HG03571 (cell line): ENCODE measurements around the gene INPP5A.
"Not testable (repeated sequence)": the region's sequence is repeated elsewhere in the genome, so short reads cannot be mapped to it uniquely, and the experiment has no call there.

Source experiments
- ATAC-seq: cut with Tn5 transposase; IDR thresholded peaks from one replicate; pipeline ENCODE4 v1.9.1; 2021; ENCODE audit not compliant: unreplicated experiment

The INPP5A gene

DNA sequence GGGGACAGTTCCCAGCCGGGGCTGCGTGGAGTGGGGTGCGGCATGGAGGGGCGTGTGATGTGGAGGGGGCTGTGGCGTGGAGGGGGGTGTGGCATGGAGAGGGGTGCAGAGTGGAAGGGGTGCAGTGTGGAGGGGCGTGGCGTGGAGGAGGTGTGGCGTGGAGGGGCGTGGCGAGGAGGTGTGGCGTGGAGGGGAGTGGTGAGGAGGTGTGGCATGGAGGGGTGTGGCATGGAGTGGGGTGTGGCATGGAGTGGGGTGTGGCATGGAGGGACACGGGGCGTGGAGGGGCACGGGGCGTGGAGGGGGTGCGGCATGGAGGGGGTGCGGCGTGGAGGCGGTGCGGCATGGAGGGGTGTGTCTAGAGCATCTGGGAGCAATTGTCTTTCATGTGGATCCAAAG, 214.8 kb downstream of the INPP5A start:
- no peak for ATAC-seq

DNA sequence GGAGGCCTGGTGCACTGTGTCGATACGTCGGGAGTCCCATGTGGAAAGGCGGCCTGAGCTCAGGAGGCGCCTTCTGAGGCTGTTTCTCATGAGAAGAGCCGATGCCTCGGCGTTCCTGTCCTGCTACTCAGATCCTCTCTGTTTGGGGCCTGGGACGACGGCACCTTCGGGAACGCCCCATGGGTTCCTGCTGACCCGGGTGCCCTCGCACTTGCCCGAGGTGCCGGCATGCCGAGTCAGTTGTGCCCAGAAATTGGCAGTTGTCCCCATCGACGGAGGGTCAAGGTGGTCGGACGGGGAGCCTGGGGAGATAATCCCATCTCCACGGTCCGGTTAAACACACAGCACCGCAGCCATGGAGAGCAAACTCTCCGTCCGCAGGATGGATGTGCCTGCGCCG, 215.4 kb downstream of the INPP5A start:
- ATAC-seq = no peak

DNA sequence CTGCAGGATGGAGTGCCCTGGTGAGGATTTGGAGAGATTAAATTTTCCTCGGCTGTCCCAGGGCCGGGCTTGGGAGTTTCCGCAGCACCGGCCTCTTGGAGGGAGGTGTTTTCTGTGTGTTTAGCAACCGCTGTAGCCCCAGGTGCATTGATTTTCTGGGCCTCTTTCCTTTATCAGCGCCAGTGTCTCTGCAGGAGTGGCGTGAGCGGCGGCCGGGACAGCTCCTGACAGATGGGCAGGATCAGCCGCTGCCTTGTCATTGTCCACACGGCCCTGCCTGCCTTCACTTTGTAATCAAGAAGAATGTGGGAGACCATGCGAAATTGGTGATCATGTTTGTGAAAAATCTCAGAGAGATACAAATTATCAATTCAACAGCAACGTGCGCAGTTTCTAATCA, 216.0 kb downstream of the INPP5A start:
- no peak for ATAC-seq

DNA sequence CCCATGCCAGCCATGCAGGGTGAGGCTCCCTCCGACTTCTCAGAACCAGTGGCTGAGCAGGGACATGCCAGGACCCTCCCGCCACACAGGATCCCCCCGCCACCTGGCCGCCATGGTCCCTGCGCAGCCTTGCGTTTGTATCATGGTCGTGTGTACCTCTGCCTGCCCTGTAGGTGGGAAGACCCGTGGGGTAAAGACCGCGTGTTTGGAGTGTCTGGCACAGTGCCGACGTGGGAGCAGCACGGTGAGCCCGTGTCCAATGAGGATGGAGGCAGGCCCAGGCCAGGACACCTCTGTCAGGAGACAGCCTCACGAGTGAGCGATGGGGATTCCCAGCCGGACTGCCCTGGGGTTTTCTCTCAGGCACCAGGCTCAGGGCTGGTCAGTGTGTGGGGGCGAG, 216.5 kb downstream of the INPP5A start:
- ATAC-seq = no peak

GRCh38 chr10:132755166-132755711, 217.7 kb downstream of the INPP5A start:
- no peak for ATAC-seq

DNA sequence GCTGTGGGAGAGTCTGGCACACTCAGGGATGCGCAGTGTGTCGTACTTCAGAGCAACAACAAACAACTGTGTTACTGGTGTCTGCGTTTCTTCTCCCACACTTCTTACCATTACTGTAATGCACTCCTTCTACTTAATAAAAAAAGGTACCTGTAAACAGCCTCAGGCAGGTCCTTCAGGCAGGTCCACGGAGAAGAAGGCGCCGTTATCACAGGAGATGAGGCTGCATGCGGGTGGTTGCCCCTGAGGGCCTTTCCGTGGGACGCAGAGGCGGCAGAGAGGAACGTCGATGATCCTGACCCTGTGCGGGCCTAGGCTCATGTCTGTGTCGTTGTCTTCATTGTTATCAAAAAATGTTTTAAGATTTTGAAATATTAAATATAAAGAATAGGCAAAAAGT, 219.0 kb downstream of the INPP5A start:
- ATAC-seq = no peak

DNA sequence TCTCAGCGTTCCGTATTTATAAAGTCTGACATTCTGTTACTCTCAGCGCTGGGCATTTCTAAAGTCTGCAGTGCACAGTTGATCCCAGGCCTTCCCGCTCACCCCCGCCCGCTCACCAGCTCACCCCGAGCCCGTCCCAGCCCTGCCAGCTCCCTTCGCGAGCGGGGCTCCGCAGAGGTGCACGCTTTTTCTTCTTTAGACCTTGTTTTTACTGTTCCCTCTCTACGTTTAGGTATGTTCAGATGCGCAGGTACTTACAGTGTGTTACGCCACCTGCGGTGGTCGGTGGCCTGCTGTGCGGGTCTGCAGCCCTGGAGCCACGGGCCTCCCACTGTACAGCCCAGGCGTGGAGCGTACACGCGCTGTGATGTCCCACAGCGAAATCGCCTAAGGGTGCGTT, 219.6 kb downstream of the INPP5A start:
- ATAC-seq = no peak

DNA sequence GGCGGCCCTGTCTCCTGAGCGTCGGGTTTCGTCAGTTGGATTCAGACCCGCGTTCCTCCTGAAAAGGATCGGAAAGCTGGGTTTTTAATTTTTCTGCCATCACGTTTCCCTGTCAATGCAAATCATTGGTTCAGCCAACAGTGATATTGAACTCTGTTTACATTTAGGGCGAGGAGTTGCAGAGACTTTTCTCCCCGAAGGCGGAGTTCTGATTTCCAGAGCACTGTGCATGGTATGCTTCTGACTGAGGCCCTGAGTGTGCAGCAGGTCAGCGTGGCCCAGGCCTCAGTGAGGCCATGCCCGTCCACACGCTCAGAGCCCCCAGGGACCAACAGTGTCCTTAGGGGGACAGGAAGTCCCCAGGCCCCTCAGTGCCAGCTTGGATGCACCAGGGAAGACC, 221.3 kb downstream of the INPP5A start:
- no peak for ATAC-seq

GRCh38 chr10:132761395-132762060, 223.9 kb downstream of the INPP5A start:
- no peak for ATAC-seq

DNA sequence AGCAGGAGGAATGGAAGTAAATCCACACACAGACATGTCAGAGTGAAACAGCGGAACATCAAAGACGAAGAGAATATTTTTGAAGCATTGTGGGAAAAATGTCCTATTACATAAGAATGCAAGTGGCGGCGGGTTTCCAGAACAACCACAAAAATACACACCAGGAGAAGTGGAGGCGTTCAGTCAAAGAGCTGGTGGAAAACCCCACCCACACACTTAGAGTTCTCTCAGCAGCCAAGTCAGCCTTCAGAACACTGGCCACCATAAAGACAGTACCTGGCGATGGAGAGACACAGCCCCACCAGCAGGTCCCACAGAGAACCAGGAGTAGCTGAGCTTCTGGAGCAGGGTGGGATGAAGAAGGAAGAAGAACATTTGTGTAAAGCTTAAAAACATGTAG, 224.7 kb downstream of the INPP5A start:
- ATAC-seq = no peak

DNA sequence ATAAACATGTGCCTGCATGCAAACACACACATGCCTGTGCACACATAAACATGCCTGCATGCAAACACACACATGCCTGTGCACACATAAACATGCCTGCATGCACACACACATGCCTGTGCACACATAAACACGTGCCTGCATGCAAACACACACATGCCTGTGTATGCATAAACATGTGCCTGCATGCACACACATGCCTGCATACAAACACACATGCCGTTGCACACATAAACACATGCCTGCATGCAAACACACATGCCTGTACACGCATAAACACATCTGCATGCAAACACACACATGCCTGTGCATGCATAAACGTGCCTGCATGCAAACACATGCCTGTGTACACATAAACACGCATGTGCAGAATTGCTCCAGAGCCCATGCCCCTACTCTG, 226.0 kb downstream of the INPP5A start:
- ATAC-seq = no peak

- ATAC-seq = no peak
Observed at GRCh38 chr10:132764108-132764507, 226.5 kb downstream of the INPP5A start.

DNA sequence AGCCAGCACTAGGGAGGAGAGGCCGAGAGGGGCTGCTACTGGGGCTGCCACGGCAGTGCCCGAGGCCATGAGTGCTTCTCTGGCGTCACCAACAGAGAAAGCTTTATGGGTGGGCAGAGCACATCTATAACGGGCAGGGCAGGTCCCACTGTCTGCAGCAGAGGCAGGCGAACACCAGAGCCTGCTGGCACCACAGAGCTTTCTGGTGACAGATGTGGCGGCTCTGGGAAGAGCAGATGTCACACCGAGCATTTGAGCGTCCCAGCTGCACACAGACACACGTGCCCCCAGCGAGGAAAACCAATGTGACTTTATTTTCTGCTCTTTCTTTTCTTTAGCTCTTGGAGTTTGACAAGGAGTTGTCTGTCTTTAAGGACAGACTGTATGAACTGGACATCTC, 227.8 kb downstream of the INPP5A start:
- ATAC-seq = no peak

DNA sequence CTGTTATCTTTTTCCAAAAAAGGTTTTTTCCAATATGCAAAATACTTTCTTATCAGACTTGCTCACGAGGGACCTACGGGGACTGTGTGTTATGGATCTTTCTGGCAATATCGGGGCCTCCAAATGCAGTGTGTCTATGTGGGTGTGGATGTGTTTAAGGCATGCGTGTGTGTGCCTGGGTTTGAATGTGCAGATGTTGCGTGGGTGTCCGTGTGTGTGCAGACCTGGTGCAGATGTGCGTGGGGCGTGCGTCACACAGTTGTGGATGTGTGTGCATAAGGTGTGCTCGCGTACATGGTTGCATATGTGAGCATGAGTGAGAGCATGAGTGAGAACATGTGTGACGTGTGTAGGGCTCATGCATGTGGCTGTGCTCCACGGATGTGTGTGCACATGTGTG, 228.7 kb downstream of the INPP5A start:
- no peak for ATAC-seq

GRCh38 chr10:132768346-132769248, 231.0 kb downstream of the INPP5A start:
- no peak for ATAC-seq

- ATAC-seq = no peak
Observed at GRCh38 chr10:132770061-132771021, 232.8 kb downstream of the INPP5A start.

GRCh38 chr10:132772816-132773215, 235.2 kb downstream of the INPP5A start:
- not testable (repeated sequence) for ATAC-seq

DNA sequence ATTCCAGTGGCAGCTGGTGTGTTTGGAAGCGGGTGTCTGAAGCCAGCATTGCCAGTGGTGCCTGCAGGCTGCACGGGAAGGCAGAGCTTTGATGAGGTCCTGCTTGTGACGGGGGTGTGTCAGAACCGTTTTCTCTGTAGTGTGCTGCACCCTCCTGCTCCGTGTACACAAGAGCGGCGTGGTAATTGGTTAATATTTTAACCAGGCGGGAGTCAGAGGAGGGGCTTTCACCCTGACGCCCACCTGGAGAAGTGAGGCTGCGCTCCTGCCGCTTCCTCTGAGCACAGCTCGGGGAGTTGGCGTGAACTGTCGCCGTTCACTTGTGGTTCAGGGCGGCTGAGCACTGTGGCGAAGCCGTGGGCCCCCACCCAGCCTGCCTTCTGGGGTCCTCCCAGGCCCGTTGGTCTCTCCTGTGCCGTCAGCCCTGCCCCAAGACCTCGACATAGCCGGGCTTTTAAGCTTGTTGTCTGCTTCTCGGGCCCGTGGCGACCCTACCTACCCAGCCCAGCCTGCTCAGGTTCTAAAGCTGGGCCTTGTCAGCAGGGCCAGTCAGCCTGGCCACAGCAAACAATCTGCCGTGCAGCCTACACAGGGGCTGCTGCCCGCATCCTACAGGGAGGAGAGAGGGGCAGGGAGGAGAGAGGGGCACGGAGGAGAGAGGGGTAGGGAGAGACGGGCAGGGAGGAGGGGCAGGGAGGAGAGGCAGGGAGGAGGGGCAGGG, 236.8 kb downstream of the INPP5A start:
- ATAC-seq = no peak

GRCh38 chr10:132774902-132775863, 237.6 kb downstream of the INPP5A start:
- no peak for ATAC-seq
